ENCODE results near the gene OR5A2. TPM values are rescaled to one million over a fixed set of nuclear protein-coding genes. Genes with fewer than 3 reads are reported as not detected.

Gene OR5A2
- total RNA-seq, 3 donors from 2014 or later (not counting 1 experiment from before 2014, with no cell fraction given) = not detected

DNA sequence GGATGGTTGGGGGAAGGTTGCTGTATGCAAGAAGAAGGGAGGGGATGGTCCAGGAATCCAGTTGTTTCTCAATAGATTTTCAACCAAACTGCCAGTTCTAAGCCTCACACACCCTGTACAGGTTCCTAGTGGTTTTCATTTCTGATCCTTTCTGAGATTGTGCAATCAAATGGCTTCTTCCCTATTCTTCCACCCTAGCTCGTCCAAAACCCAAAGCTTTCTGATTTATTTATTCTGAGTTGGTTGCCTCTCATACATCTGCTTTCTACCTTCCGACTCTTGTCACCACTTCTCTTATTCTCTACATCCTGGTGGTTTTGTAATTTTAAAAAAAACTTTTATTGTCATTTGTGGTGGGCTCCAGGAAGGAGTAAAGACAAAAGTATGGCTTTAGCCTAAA, 12.6 kb downstream of the OR5A2 start:
- Mint-ChIP-seq H3K9me3 (peaks cover 0 to 4% of the 10 kb centered on the region in 2 donors), H3K36me3 (no peaks in the 10 kb centered on the region), H3K4me3 (no peak overlapping the region), H3K27me3 (ENCODE audit: low read depth in 2 of 2) (peaks cover 6 to 10% of the 10 kb centered on the region in 2 donors), H3K4me1 (peaks cover 6% of the 10 kb centered on the region in 2 donors), H3K27ac (no peak overlapping the region)
- 0% methylated on average over 1 of the region's 2 CpGs for WGBS (ENCODE audit: insufficient coverage)
- ATAC-seq = no peak
- intact Hi-C loops (cut with micrococcal nuclease) = no loop called here
- Histone ChIP-seq H3K4me1 (ENCODE audit: control insufficient read depth, insufficient read depth, low read length) (no peaks in the 10 kb centered on the region), H3K4me3 (ENCODE audit: low read length) (no peak overlapping the region), H3K9me3 (ENCODE audit: control insufficient read depth, insufficient read depth, low read length) (no peaks in the 10 kb centered on the region), H3K36me3 (ENCODE audit: control insufficient read depth, insufficient read depth, low read length) (no peaks in the 10 kb centered on the region), H3K27ac (ENCODE audit: low read length) (no peak overlapping the region), H3K27me3 (ENCODE audit: control insufficient read depth, insufficient read depth, low read length) (no peaks in the 10 kb centered on the region)
- DNase-seq = no peak
- no peak for TF ChIP-seq CTCF (IDR thresholded peaks at IDR 0.05)

GRCh38 chr11:59403546-59403945, 22.7 kb downstream of the OR5A2 start:
- H3K27me3 Mint-ChIP-seq (ENCODE audit: low read depth in 2 of 2) = peaks cover 0 to 8% of the 10 kb centered on the region in 2 donors
- no peaks in the 10 kb centered on the region for H3K36me3 ChIP-seq (ENCODE audit: control insufficient read depth, insufficient read depth, low read length)
- H3K27me3 ChIP-seq (ENCODE audit: control insufficient read depth, insufficient read depth, low read length) = peaks cover 2% of the 10 kb centered on the region
- intact Hi-C loops (cut with micrococcal nuclease) = no loop called here
- H3K27ac Mint-ChIP-seq = no peak overlapping the region
- no peak overlapping the region for H3K4me3 Mint-ChIP-seq
- H3K4me1 Mint-ChIP-seq = no peaks in the 10 kb centered on the region
- TF ChIP-seq CTCF (IDR thresholded peaks at IDR 0.05) = no peak
- no peaks in the 10 kb centered on the region for H3K9me3 ChIP-seq (ENCODE audit: control insufficient read depth, insufficient read depth, low read length)
- H3K36me3 Mint-ChIP-seq = peaks cover 7% of the 10 kb centered on the region
- ATAC-seq (no peak), DNase-seq (no peak)
- no peak overlapping the region for H3K27ac ChIP-seq (ENCODE audit: low read length)
- no peak overlapping the region for H3K4me3 ChIP-seq (ENCODE audit: low read length)
- no peaks in the 10 kb centered on the region for H3K4me1 ChIP-seq (ENCODE audit: control insufficient read depth, insufficient read depth, low read length)
- H3K9me3 Mint-ChIP-seq = peaks cover 4 to 5% of the 10 kb centered on the region in 2 donors

GRCh38 chr11:59401262-59401552, 25.0 kb downstream of the OR5A2 start:
- H3K27ac Mint-ChIP-seq = no peak overlapping the region
- H3K36me3 Mint-ChIP-seq = peaks cover 7% of the 10 kb centered on the region
- no peak for DNase-seq
- no peak overlapping the region for H3K4me3 Mint-ChIP-seq
- no peaks in the 10 kb centered on the region for H3K36me3 ChIP-seq (ENCODE audit: control insufficient read depth, insufficient read depth, low read length)
- H3K4me3 ChIP-seq (ENCODE audit: low read length) = no peak overlapping the region
- H3K9me3 Mint-ChIP-seq = peaks cover 4 to 5% of the 10 kb centered on the region in 2 donors
- H3K27ac ChIP-seq (ENCODE audit: low read length) = no peak overlapping the region
- no peaks in the 10 kb centered on the region for H3K9me3 ChIP-seq (ENCODE audit: control insufficient read depth, insufficient read depth, low read length)
- H3K4me1 ChIP-seq (ENCODE audit: control insufficient read depth, insufficient read depth, low read length) = no peaks in the 10 kb centered on the region
- H3K4me1 Mint-ChIP-seq = no peaks in the 10 kb centered on the region
- ATAC-seq = no peak
- H3K27me3 Mint-ChIP-seq (ENCODE audit: low read depth in 2 of 2) = peaks cover 0 to 8% of the 10 kb centered on the region in 2 donors
- TF ChIP-seq CTCF (IDR thresholded peaks at IDR 0.05) = no peak
- intact Hi-C loops (cut with micrococcal nuclease) = no loop called here
- 83% methylated on average over 2 of the region's 2 CpGs for WGBS (ENCODE audit: insufficient coverage)
- H3K27me3 ChIP-seq (ENCODE audit: control insufficient read depth, insufficient read depth, low read length) = peaks cover 2% of the 10 kb centered on the region

GRCh38 chr11:59400461-59401261, 25.6 kb downstream of the OR5A2 start:
- Histone ChIP-seq H3K36me3 (ENCODE audit: control insufficient read depth, insufficient read depth, low read length) (no peaks in the 10 kb centered on the region), H3K4me3 (ENCODE audit: low read length) (no peak overlapping the region), H3K4me1 (ENCODE audit: control insufficient read depth, insufficient read depth, low read length) (no peaks in the 10 kb centered on the region), H3K27ac (ENCODE audit: low read length) (no peak overlapping the region), H3K9me3 (ENCODE audit: control insufficient read depth, insufficient read depth, low read length) (no peaks in the 10 kb centered on the region), H3K27me3 (ENCODE audit: control insufficient read depth, insufficient read depth, low read length) (peaks cover 2% of the 10 kb centered on the region)
- Mint-ChIP-seq H3K4me1 (no peaks in the 10 kb centered on the region), H3K9me3 (peaks cover 4 to 5% of the 10 kb centered on the region in 2 donors), H3K27ac (no peak overlapping the region), H3K4me3 (no peak overlapping the region), H3K36me3 (peaks cover 2% of the 10 kb centered on the region), H3K27me3 (ENCODE audit: low read depth in 2 of 2) (peaks cover 0 to 8% of the 10 kb centered on the region in 2 donors)
- intact Hi-C loops (cut with micrococcal nuclease) = no loop called here
- 93% methylated on average over 3 of the region's 3 CpGs for WGBS (ENCODE audit: insufficient coverage)
- DNase-seq (no peak), ATAC-seq (no peak)
- no peak for TF ChIP-seq CTCF (IDR thresholded peaks at IDR 0.05)
